GM19239 (cell line): ENCODE measurements around the gene SFI1.
"Not testable (repeated sequence)": the region's sequence is repeated elsewhere in the genome, so short reads cannot be mapped to it uniquely, and the experiment has no call there.

Source experiments
- DNase-seq: peaks from one replicate; pipeline ENCODE4 v3.0.0; 2011; ENCODE audit warnings: low spot score; ENCODE audit not compliant: insufficient read length
- FAIRE-seq: peaks from 2 replicates; lab custom pipeline; 2011; peaks lifted over from hg19 to GRCh38; lab: Jason Lieb, UNC

The SFI1 gene

DNA sequence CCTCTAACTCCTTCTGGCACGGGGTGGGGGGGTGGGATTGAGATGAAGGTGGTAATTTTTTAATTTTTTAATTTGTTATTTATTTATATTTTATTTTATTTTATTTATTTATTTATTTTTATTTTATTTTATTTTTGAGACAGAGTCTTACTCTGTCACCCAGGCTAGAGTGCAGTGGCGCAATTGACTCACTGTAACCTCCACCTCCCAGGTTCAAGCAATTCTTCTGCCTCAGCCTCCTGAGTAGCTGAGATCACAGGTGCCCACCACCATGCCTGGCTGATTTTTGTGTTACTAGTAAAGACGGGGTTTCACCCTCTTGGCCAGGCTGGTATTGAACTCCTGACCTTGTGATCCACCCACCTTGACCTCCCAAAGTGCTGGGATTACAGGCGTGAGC is 43.8 kb downstream of the SFI1 start:
- not testable (repeated sequence) for DNase-seq, FAIRE-seq

DNA sequence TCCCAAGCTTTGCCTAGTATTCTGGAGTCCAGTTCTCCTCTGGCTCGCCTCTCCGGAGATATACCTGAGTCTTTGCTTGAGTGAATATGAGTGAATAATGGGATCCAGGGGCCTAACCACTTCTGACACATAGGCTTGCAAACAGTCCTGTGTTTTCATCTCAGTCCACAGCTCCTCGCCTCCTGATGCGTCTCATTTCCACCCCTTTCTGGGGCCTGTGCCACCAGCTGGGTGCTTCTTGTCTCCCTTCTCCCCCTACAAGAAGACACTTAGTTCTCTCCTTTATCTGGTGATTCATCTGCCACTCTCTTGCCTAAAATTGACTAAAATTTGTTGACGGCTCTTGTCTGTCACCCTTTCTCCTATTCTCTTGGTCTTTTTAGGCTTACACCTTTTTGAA is 44.6 kb downstream of the SFI1 start:
- DNase-seq (no peak), FAIRE-seq (no peak)

DNA sequence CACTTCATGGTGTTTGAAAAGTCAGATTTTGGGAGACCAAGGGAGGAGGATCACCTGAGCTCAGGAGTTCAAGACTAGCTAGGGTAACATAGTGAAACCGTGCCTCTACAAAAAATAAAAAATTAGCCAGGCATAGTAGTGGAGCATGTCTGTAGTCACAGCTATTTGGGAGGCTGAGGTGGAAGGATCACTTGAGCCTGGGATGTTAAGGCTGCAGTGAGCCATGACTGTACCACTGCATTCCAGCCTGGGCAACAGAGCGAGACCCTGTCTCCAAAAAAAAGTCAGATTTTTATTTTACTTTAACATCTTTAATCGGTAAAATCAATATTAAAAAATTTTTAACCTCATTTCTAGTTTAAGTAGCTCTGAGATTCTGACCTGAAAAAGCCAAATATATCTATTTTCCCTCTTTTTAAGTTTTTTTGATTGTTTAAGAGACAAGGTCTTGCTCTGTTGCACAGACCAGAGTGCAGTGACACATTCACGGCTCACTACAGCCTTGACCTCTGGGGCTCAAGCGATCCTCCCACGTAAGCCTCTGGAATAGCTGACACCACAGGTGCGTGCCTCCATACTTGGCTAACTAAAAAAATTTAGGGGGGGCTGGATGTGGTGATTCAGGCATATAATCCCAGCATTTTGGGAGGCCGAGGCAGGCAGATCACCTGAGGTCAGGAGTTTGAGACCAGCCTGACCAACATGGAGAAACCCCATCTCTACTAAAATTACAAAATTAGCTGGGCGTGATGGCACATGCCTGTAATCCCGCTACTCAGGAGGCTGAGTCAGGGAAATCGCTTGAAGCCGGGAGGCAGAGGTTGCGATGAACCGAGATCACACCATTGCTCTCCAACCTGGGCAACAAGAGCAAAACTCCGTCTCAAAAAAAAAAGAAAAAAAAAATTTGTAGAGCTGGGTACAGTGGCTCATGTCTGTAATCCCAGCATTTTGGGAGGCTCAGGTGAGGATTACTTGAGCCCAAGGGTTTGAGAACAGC is 48.4 kb downstream of the SFI1 start:
- DNase-seq, result no peak
- no peak for FAIRE-seq

DNA sequence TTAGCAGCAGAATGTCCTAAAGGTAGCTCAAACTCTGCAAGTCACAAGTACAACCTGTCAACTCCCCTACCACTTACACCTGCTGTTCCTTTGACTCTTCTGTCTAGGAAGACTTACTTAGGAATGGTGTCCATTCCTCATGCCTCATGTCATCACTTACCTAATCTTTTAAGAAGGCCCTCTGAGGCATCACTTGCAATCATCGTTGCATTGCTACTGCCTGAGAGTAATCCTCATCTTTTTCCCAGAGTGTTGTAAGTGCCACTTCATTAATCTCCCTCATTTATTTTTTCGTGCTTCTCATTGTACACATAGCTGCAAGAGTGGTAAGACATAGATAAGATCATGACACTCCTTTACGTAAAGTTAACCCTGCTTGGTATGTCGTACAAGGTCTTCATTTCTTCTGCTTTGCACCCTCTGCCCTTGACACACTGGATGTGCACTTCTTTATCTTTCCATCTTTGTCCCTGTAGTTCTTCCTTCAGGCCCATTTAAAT is 54.6 kb downstream of the SFI1 start:
- DNase-seq (no peak), FAIRE-seq (no peak)

DNA sequence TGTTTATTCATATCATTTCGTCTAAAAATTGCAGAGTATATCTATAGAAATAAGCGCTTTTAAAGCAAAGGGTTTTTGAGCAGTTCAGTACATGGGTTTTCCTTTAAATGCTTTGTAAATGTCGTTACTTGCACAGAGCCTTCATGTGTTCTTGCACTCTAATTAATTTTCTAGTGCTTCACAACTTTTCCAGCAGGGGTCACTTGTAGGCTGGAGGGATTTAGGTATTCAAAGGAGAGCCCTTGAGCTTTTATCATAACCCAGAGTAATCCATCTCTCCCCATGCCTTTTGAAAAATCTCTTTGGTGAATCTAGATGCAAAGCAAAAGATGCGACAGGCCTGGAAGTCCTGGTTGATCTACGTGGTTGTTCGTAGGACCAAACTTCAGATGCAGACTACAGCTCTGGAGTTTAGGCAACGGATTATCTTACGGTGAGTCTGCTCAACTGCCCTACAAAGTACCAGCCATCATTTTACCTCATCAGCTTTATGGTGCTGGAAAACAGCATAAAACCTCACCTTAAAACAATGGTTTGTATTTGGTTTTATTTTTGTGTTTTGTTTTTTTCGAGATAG is 60.4 kb downstream of the SFI1 start:
- FAIRE-seq (no peak), DNase-seq (no peak)

DNA sequence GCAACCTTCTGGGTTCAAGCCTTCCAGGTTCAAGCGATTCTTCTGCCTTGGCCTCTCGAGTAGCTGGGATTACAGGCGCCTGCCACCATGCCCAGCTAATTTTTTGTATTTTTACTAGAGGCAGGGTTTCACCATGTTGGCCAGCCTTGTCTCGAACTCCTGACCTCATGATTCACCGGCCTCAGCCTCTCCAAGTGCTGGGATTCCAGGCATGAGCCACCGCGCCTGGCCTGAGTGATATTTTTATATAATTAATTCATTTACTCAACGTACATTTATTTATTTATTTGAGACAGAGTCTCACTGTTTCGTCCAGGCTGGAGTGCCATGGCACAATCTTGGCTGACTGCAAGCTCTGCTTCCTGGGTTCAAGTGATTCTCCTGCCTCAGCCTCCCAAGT is 62.2 kb downstream of the SFI1 start:
- FAIRE-seq, DNase-seq: not testable (repeated sequence)

DNA sequence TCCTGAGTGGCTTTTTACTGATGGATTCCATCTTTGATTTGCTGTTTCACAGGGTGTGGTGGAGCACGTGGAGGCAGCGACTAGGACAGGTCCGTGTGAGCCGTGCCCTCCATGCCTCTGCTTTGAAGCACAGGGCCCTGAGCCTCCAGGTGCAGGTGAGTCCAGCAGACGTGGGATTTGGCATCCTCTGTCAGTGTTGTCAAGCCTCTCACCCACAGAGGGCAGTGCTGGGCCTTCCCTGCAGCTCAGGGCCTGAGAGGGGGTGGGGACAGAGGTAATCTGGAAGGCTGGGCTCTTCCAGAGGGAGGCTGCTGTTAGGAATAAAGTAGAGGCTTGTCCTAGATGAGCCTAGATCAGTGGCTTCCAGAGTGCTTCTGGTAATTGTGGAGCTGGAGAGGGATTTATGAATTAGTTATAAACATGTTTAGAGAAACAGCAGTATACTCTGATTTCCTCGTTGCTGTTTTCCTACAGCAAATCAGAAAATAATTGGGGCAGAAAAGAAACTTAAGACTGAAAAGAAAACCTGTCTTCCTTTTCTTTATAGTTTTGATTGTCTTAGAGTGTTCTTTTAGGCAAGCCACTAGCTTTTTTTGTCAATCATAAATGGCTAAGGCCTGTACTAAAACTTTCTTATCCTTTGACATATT is 65.0 kb downstream of the SFI1 start:
- FAIRE-seq (peak; percentile 84), DNase-seq (peak; percentile 26)

DNA sequence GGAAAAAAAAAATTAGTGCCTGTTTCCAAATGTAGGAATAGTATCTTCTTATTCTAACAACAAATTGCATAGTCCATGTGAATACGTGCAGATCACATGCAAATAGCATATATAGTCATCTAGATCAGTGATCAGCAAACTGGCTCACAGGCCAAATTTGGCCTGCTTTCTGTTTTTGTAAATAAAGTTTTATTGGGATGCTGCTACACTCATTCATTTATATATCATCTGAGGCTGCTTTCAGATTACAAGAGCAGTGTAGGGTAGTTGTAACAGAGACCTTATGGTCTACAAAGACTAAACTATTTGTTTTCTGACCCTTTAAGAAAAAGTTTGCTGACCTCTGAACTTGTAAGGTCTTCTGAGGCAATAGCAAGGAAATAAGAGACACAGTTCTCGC is 65.6 kb downstream of the SFI1 start:
- DNase-seq, result no peak
- FAIRE-seq, result no peak

DNA sequence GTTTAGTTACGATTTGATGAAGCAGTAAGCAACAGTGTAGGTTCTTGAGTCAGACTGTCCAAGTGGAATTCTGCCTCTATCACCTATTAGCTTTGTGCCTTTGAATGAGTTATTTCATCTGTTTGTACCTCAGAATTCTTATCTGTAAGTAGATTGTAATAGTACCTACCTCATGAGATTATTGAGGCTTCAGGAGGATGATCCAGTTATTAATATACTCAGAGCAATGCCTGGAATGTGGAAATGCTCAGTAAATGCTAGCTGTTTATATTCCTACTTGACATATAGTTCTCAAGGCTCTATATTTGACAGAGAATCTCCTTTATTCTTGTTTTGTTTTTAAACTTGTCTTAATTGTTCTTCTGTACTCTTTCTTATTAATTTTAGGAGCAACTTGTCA is 70.1 kb downstream of the SFI1 start:
- DNase-seq, result no peak
- FAIRE-seq, result no peak

DNA sequence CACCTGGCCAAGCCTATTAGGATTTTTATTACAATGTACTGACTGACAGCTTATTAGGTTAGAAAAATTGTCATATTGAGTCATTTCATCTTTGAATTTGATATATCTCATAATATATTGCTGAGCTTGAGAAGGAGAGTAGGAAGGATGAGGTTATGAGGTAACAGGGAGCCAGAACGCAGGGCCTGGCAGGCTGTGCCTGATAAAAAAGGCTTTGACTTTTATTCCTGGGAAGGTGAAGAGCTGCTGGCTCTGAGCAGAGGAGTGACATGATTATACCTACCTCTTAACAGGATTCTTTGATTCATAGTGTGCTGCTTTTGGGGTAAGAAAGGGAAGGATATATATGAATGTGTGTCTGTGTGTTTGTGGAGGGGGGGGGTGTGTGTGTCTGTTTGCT is 70.9 kb downstream of the SFI1 start:
- no peak for FAIRE-seq
- no peak for DNase-seq

DNA sequence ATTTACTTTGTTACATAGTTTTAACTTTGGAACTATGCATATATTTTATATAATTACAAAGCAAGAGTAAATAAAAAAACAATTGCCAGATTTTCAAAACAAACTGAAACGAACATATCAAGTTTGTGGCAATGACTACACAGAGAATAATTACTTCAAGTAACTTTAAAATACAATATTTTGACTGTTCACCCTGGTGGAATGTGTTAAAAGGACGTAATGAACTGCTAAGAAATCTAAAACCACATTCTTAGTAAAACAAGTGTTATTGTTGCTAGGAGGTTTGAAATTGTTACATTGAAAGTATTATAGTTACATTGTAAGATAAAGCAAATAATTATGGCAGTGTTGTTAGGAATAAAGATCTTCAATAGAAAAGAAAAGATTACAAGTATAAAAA is 71.4 kb downstream of the SFI1 start:
- DNase-seq, result no peak
- FAIRE-seq, result no peak

DNA sequence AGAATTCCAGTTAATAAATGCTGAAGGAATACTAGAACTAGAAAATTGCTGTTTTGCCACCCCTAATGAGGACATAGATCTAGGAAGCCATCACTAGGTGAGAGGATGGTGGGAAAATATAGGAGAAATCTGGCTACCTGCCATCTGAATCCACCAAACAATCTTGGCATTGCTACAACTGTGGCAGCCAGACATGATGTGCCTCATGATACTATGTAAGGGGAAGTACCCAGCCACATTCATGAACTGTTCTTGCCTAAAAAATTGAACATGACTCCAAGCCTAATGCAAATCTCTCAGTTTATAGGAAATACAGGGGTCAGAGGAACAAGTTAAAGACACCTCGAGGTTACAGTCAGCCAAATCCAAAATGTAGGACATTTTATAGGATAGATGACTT is 72.8 kb downstream of the SFI1 start:
- FAIRE-seq (no peak), DNase-seq (no peak)

DNA sequence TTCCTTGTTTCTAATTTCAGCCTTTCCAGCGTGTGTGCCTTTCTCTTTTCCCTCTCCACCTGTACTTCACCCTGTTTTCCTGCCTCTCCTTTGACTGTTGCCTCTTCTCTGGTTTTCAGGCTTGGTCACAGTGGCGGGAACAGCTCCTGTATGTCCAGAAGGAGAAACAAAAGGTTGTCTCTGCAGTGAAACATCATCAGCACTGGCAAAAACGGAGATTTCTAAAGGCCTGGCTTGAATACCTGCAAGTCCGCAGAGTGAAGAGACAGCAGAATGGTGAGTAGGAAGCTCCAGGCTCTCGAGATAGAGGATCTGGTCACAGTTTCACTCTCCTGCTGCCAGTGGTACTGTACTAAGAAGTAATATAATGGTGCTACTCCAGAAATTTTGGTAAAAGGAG is 76.6 kb downstream of the SFI1 start:
- FAIRE-seq (no peak), DNase-seq (no peak)

DNA sequence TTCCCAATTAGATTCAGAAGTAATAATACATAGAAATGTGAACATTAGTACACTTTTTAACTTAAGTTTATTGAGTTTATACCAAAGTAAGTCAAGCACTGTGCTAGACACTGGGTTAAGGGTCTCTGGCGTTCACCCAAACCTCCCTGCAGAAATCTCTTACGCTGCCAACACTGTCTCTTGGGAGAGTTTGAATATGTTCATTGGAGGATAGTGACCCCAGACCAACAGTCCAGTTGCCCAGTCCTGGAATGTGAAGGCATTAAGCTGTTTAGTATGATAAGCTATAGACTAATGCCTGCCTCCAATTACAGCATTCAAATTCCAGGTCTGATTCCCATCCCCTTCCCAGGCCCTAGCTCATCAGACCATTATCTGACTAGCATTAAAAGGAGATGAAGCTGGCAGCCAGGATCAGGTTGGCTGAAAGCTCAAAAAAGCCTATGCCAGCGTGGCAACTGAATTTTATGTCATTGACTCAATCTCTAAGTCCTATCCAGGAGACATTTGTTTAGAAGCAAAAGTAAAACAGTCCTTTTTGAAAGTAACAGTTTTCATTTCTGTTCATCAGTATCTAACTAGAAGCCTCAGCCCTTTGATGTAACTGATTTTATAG is 77.8 kb downstream of the SFI1 start:
- FAIRE-seq (no peak), DNase-seq (no peak)

DNA sequence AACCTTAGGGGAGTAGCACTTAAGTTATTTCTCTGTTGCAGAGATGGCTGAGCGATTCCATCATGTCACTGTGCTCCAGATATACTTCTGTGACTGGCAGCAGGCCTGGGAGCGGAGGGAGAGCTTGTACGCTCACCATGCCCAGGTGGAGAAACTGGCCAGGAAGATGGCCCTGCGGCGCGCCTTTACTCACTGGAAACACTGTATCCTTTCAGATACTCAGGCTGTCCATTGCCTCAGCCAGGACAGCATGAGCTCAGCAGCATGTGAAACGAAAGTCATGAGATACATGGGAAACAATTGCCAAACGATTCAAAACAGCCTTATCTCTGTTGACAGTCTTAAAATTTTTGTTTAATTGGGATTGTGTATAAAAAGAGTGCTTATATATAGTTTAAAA is 78.9 kb downstream of the SFI1 start:
- no peak for FAIRE-seq
- DNase-seq, result no peak

DNA sequence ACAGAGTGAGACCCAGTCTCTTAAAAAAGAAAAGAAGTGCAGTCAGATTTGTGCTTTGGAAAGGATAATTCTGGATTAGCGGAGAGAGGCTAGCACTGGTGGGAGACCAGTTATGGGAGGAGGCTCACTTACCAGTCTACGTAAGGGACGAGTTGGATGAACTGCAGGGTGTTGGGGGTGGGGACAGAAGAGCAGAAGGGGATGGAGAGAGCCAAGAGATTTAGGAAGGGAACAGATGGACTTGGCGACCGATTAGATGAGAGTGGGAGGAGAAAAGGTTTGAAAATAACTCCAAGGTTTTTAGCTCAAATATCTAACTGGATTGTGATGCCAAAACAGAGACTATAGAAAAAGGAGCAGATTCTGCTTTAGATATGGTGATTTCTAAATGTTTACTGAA is 81.4 kb downstream of the SFI1 start:
- DNase-seq (no peak), FAIRE-seq (no peak)

DNA sequence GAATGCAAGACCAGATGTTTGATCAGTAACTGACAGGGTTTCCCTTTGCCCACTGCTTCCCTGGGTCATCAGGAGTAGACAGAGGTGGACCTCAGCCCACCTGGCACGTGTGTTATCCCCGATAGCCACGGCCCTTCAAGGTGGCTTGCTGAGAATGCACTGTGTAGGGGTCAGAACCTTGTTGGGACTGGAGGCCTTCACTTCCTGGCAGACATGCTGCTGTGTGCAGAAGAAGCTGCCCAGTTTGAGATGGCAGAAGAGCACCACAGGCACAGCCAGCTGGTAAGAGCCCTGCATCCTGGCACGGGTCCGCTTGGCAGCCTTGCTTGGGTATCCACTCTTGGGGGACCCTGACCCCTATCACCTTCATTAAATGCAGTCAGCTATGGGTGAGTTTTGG is 81.8 kb downstream of the SFI1 start:
- no peak for DNase-seq
- no peak for FAIRE-seq

DNA sequence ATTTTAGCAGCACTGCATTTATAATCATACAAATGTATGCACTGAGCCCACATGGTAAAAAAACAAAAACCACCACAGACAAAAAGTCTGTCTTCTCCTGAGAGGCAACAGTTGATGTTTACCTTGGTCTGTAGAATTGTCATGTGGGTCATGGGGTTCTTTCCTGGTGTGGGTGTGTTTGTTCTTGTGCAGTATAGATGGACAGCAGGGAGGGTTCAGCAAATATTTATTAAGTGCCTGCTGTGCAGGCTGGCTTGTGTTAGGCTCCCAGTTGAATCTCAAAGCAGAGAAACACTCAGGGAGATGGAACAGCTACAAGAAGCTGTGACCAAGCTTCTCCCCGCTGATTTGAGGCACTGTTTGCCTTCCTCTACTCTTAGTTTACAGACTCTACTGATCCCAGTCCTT is 83.5 kb downstream of the SFI1 start:
- DNase-seq (no peak), FAIRE-seq (no peak)

DNA sequence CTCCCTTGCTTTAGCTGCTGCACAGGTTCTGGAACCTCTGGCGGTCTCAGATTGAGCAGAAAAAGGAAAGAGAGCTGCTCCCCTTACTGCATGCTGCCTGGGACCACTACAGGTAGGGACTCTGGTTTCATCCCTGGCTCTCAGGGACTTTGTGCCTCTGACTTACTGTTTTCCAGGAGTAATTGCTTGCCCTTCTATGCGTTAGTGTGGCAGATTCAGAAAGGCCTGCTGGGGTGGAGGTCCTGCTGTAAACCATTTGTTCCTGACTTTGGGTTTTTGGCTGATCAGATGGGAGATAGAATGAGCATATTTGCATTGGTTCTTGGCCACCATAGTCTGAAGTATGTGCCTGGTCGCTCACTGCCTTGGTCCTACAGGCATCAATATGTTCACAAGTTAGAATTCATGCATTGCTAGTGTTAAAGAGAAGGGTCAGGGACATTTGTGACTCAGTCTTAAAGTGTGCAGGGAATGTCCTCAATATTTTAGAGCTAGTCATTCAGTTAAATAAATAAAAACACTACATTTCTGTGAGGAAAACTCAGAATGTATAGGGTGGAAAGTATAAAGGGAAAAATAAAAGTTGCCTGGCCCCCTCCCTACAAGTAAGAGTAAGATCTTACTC is 87.6 kb downstream of the SFI1 start:
- no peak for FAIRE-seq

DNA sequence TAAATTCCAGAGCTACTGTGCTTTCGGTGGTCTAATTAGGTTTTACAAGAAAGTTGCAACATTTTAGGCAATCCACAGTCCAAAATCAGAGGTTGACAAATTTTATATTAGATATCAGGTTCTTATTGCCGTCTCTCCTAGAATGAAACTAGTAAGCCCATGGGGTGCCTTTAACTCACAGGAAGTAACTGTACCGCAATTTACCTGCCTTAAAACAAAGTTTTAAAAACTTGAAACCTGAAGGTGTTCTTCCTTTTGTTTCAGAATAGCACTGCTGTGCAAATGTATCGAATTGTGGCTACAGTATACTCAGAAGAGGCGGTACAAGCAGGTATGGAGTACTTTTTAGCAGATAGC is 88.4 kb downstream of the SFI1 start:
- DNase-seq, result no peak
- FAIRE-seq, result no peak

More for the DNA sequence above, 87.6 kb downstream of the SFI1 start:
- no peak for DNase-seq
